H1 (cell line): Measurements from ENCODE around the gene INAVA. TPM values are rescaled to one million over a fixed set of nuclear protein-coding genes. Genes with fewer than 3 reads are reported as not detected.

Experiments
- ASH2L ChIP-seq: fragments of 200-600, 300-600 bp; sonication (generic); IDR thresholded peaks from one replicate; pipeline ENCODE4 v1.7.1; 2017; ENCODE audit warnings: low read length
- BACH1 ChIP-seq: IDR thresholded peaks from 2 replicates; pipeline ENCODE4 v1.6.1; 2012; ENCODE audit warnings: low read length, improper control_type of control experiment
- BRCA1 ChIP-seq: IDR thresholded peaks from 2 replicates; pipeline ENCODE4 v1.6.1; 2012; ENCODE audit warnings: low read depth, low read length, improper control_type of control experiment
- CBX8 ChIP-seq: fragments of 300-800, 300-1000 bp; sonication (generic); IDR thresholded peaks from 2 replicates; pipeline ENCODE4 v1.7.1; 2016; ENCODE audit warnings: low read depth, low read length, borderline replicate concordance
- CEBPB ChIP-seq: IDR thresholded peaks from 2 replicates; pipeline ENCODE4 v1.6.1; 2012; ENCODE audit warnings: low read depth, low read length
- SIX5 ChIP-seq: IDR thresholded peaks from 2 replicates; pipeline ENCODE4 v1.6.1; 2011; ENCODE audit warnings: mild to moderate bottlenecking, low read depth, low read length
- YY1 ChIP-seq: IDR thresholded peaks from 2 replicates; pipeline ENCODE4 v1.6.1; 2011; ENCODE audit warnings: low read depth, mild to moderate bottlenecking, low read length
- polyA plus RNA-seq, 7 experiments: library from polyadenylated mRNA; depleted of rRNA in 3 of 7; stranded (reverse) in 5 of 7; unstranded in 2 of 7; fragments of >200 nt in 5 of 7; fragments of 200-250 nt in 2 of 7; gene quantifications; 1 replicate in 5 of 7; 2 replicates in 1 of 7; 4 replicates in 1 of 7; pipeline versions ENCODE4 v1.2.1 to v1.2.3, GENCODE V29; 2011 to 2013; ENCODE audit warnings: missing spikeins in 2 of 7, mixed read lengths in 2 of 7
- total RNA-seq: library from RNA; stranded (reverse); fragmentation: NEBNext Ultra II Directional; extraction: Animal tissue kit (Norgen Biotek cat#: 25700); gene quantifications from 2 replicates; pipeline ENCODE4 v1.2.1, GENCODE V29; 2021

Gene INAVA
- total and polyA plus RNA-seq, 2 of the 8 experiments (the other 6 are each of a cell fraction or from before 2014, with no cell fraction given), result 46.8 to 49.3 TPM

DNA sequence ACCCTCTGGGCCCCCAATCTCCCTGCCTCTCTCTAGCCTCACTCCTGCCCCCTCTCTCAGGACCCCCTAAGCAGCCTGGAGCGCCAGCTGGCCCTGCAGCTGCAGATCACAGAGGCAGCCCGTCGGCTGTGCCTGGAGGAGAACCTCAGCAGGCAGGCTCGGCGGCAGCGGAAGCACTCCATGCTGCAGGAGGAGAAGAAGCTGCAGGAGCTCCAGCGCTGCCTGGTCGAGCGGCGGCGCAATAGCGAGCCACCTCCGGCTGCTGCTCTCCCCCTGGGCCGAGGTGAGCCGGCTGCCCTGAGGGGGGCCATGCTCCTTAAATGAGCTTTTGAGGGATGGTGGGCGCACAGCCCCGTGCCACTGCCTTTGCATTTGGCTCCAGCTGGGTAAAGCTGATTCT is 6.2 kb downstream of the INAVA start (continued):
- TF ChIP-seq ASH2L (no peak), SIX5 (no peak), CBX8 (no peak), BACH1 (no peak), BRCA1 (no peak), CEBPB (no peak), YY1 (no peak)
